K562 (cell line): Measurements from ENCODE around the gene STARD8. TPM values are rescaled to one million over a fixed set of nuclear protein-coding genes. Genes with fewer than 3 reads are reported as not detected.

Experiments
- BHLHE40 ChIP-seq: IDR thresholded peaks from 2 replicates; pipeline ENCODE4 v1.6.1; 2011; ENCODE audit warnings: low read length, improper control_type of control experiment
- CBFA2T2 ChIP-seq: fragments of 450-650 bp; conservative IDR thresholded peaks from 2 replicates; pipeline ENCODE4 v1.6.1; 2017; ENCODE audit warnings: mild to moderate bottlenecking
- DMBX1 ChIP-seq: fragments of 250-450 bp; sonication (Bioruptor Pico); IDR thresholded peaks from 2 replicates; pipeline ENCODE4 v1.8.0; 2022; ENCODE audit warnings: inconsistent platforms, mild to moderate bottlenecking, moderate library complexity, borderline replicate concordance
- ELF4 ChIP-seq: fragments of 450-650 bp; formaldehyde crosslinking; IDR thresholded peaks from 2 replicates; pipeline ENCODE4 v1.4.0; 2022; ENCODE audit warnings: missing genetic modification characterization
- FOXO4 ChIP-seq: fragments of 450-650 bp; formaldehyde crosslinking; IDR thresholded peaks from 2 replicates; pipeline ENCODE4 v1.4.0; 2020; ENCODE audit warnings: mild to moderate bottlenecking, moderate library complexity
- GATA2 ChIP-seq: sonication (generic); formaldehyde crosslinking; IDR thresholded peaks from 2 replicates; pipeline ENCODE4 v1.4.0; 2020; ENCODE audit warnings: mild to moderate bottlenecking, missing genetic modification reagents
- KAT2B ChIP-seq: IDR thresholded peaks from one replicate; pipeline ENCODE4 v1.6.1; 2012; ENCODE audit warnings: low read depth, mild to moderate bottlenecking, control low read depth, inconsistent platforms, low read length, moderate library complexity
- KDM1A ChIP-seq, 2 experiments: fragments of 450-650 bp; IDR thresholded peaks; 2 replicates each; pipeline ENCODE4 v1.6.1; 2016; ENCODE audit warnings: mild to moderate bottlenecking in 2 of 2
- L3MBTL2 ChIP-seq: fragments of 450-650 bp; IDR thresholded peaks from 2 replicates; pipeline ENCODE4 v1.6.1; 2016; ENCODE audit warnings: mild to moderate bottlenecking, moderate library complexity
- LARP7 ChIP-seq: fragments of 450-650 bp; IDR thresholded peaks from 2 replicates; pipeline ENCODE4 v1.6.1; 2016
- MCM5 ChIP-seq: fragments of 450-650 bp; IDR thresholded peaks from 2 replicates; pipeline ENCODE4 v1.6.1; 2016; ENCODE audit warnings: low read depth
- NCOA1 ChIP-seq: fragments of 450-650 bp; IDR thresholded peaks from 2 replicates; pipeline ENCODE4 v1.6.1; 2016; ENCODE audit warnings: low read depth
- RFX7 ChIP-seq: fragments of 250-450 bp; sonication (Bioruptor Pico); IDR thresholded peaks from 2 replicates; pipeline ENCODE4 v1.5.1; 2021; ENCODE audit warnings: mild to moderate bottlenecking
- SMARCC2 ChIP-seq: fragments of 450-650 bp; IDR thresholded peaks from 2 replicates; pipeline ENCODE4 v1.6.1; 2017; ENCODE audit warnings: antibody characterized with exemption, moderate library complexity, mild to moderate bottlenecking, low read depth
- SOX6 ChIP-seq: fragments of 450-650 bp; IDR thresholded peaks from 2 replicates; pipeline ENCODE4 v1.6.1; 2014; ENCODE audit warnings: mild to moderate bottlenecking
- TBL1XR1 ChIP-seq, 2 experiments: IDR thresholded peaks; 2 replicates each; pipeline ENCODE4 v1.6.1; 2012; ENCODE audit warnings: improper control_type of control experiment in 2 of 2, low read length in 2 of 2, mild to moderate bottlenecking in 1 of 2
- TFAP4 ChIP-seq: sonication (generic); formaldehyde crosslinking; IDR thresholded peaks from 2 replicates; pipeline ENCODE4 v1.8.0; 2022; ENCODE audit warnings: missing genetic modification reagents, mild to moderate bottlenecking, moderate library complexity, borderline replicate concordance
- ZBTB8A ChIP-seq: fragments of 450-650 bp; IDR thresholded peaks from 2 replicates; pipeline ENCODE4 v1.6.1; 2018; ENCODE audit warnings: mild to moderate bottlenecking, moderate library complexity; ENCODE audit not compliant: partially characterized antibody
- ZNF184 ChIP-seq: sonication (generic); formaldehyde crosslinking; IDR thresholded peaks from 2 replicates; pipeline ENCODE4 v1.5.0; 2020; ENCODE audit warnings: missing genetic modification reagents
- ZNF232 ChIP-seq: sonication (generic); formaldehyde crosslinking; IDR thresholded peaks from 2 replicates; pipeline ENCODE4 v1.8.0; 2022; ENCODE audit warnings: mild to moderate bottlenecking, missing genetic modification reagents
- ZNF75A ChIP-seq: fragments of 450-650 bp; formaldehyde crosslinking; IDR thresholded peaks from 2 replicates; pipeline ENCODE4 v1.4.0; 2020; ENCODE audit warnings: mild to moderate bottlenecking
- ZNF766 ChIP-seq: fragments of 200-800 bp; sonication (Bioruptor generic); conservative IDR thresholded peaks from 2 replicates; pipeline ENCODE4 v1.6.1; 2016; ENCODE audit warnings: missing genetic modification characterization, missing compliant biosample characterization
- polyA plus RNA-seq, 8 experiments: library from polyadenylated mRNA; depleted of rRNA in 4 of 8; stranded (reverse) in 5 of 8; unstranded in 3 of 8; fragments of >200 nt; fragmentation: Nextera tagmentation in 2 of 8; fragmentation: Illumina TruSeq in 1 of 8; extraction: Ambion mirVana in 2 of 8; extraction: Trizol in 1 of 8; gene quantifications; 2 replicates each; pipeline versions ENCODE4 v1.2.1 to v1.2.3, GENCODE V29; 2011 to 2014; ENCODE audit warnings: inconsistent platforms in 1 of 8, missing spikeins in 1 of 8
- total RNA-seq, 7 experiments: library from RNA; depleted of rRNA in 6 of 7; stranded (reverse); fragments of >200 nt in 6 of 7; fragmentation: Illumina TruSeq in 2 of 7; extraction: Trizol in 2 of 7; gene quantifications; 2 replicates each; pipeline versions ENCODE4 v1.2.1 to v1.2.3, GENCODE V29; 2011 to 2021; ENCODE audit warnings: low replicate concordance in 1 of 7
- TF ChIP-seq, protein P1 (sequence below), 2 experiments: IDR thresholded peaks; 2 replicates each; pipeline ENCODE4 v1.6.1; 2012; ENCODE audit warnings: improper control_type of control experiment in 2 of 2, low read depth in 2 of 2, low read length in 2 of 2, borderline replicate concordance in 1 of 2
- TF ChIP-seq, protein P2 (sequence below): fragments of 450-650 bp; IDR thresholded peaks from 2 replicates; pipeline ENCODE4 v1.6.1; 2018; ENCODE audit warnings: mild to moderate bottlenecking, low read depth; ENCODE audit not compliant: partially characterized antibody

Gene STARD8
- total and polyA plus RNA-seq, 9 of the 15 experiments (the other 6 are each of a cell fraction or from before 2014, with no cell fraction given) = 1.6 to 35.0 (median 15.9) TPM

DNA sequence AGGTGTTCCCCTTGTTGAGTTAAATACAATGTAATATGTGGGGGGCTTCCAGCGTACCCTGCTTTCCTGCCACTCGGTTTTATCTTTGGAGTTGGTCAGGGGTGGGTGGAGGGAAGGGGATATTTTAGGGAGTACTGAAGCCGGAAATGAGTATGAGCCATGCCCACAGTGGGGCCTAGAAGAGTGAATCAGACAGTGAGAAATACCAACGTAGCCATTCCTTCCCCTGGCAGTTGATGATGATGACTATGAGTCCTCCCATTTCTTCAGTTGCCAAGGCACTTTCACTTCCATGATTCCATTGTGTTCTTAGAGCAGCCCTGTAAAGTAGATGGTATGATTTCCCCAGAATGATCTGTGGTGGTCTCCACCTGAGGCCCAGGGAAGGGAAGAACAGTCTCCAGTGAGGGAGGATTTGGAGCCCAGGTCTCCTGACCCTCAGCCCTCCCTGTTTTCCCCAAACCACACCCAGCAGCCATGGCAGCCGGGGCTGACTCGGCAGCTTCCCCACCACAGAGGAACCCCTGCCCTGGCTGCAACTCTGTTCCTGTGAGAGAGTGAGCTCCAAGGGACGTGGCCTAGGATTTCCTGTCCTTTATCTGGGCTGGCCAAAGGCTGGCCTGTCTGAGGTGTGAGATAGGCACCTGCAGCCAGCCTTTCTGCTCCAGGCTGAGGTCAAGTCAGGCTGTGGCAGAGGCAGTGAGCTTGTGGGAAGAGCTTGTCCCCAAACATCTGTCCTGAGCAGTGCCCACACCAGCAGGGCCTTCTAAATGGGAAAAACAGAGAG is 52.7 kb downstream of the STARD8 start (continued):
- TF ChIP-seq TFAP4 (CRISPR knock-in tag) (peak; percentile 61; the same call in 1 of the 2 replicates), ZNF75A (CRISPR knock-in tag) (no peak), RFX7 (CRISPR knock-in tag) (no peak), CBFA2T2 (peak; percentile 82), GATA2 (CRISPR knock-in tag) (peak; percentile 64), FOXO4 (no peak), BHLHE40 (peak; percentile 9; the same call in 1 of the 2 replicates), L3MBTL2 (0 out of 2 replicates have a peak, but pooled peaks have one; percentile 15), ZNF232 (no peak), DMBX1 (no peak), ZNF184 (CRISPR knock-in tag) (no peak), KDM1A (IDR thresholded peaks at IDR 0.05) (no peak), TBL1XR1 (IDR thresholded peaks at IDR 0.05; ENCODE audit: low read length in 2 of 2) (0 out of 4 replicates have a peak, but pooled peaks of 1 of the 2 experiments have one; percentile 32), ZNF766 (CRISPR knock-in tag) (no peak), NCOA1 (peak; percentile 44; the same call in 1 of the 2 replicates), SMARCC2 (no peak), MCM5 (no peak), LARP7 (no peak), ELF4 (CRISPR knock-in tag) (no peak), KAT2B (no peak), ZBTB8A (no peak), SOX6 (peak; percentile 33; the same call in 1 of the 2 replicates)
- TF ChIP-seq, protein P1, sequence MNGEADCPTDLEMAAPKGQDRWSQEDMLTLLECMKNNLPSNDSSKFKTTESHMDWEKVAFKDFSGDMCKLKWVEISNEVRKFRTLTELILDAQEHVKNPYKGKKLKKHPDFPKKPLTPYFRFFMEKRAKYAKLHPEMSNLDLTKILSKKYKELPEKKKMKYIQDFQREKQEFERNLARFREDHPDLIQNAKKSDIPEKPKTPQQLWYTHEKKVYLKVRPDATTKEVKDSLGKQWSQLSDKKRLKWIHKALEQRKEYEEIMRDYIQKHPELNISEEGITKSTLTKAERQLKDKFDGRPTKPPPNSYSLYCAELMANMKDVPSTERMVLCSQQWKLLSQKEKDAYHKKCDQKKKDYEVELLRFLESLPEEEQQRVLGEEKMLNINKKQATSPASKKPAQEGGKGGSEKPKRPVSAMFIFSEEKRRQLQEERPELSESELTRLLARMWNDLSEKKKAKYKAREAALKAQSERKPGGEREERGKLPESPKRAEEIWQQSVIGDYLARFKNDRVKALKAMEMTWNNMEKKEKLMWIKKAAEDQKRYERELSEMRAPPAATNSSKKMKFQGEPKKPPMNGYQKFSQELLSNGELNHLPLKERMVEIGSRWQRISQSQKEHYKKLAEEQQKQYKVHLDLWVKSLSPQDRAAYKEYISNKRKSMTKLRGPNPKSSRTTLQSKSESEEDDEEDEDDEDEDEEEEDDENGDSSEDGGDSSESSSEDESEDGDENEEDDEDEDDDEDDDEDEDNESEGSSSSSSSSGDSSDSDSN (IDR thresholded peaks at IDR 0.05; ENCODE audit: borderline replicate concordance in 1 of 2, low read depth in 2 of 2, low read length in 2 of 2) = 0 out of 4 replicates have a peak, but pooled peaks of 1 of the 2 experiments have one; percentile 29
- TF ChIP-seq, protein P2, sequence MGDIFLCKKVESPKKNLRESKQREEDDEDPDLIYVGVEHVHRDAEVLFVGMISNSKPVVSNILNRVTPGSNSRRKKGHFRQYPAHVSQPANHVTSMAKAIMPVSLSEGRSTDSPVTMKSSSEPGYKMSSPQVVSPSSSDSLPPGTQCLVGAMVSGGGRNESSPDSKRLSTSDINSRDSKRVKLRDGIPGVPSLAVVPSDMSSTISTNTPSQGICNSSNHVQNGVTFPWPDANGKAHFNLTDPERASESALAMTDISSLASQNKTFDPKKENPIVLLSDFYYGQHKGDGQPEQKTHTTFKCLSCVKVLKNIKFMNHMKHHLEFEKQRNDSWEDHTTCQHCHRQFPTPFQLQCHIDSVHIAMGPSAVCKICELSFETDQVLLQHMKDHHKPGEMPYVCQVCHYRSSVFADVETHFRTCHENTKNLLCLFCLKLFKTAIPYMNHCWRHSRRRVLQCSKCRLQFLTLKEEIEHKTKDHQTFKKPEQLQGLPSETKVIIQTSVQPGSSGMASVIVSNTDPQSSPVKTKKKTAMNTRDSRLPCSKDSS = no peak
